Measurements from ENCODE around the gene GPR171.

The GPR171 gene

GRCh38 chr3:151225040-151225975, 22.3 kb upstream of the GPR171 start:
- no peak overlapping the region for H3K4me3 ChIP-seq (ENCODE audit: low read length)
- no peak for TF ChIP-seq CTCF (conservative IDR thresholded peaks at IDR 0.05; ENCODE audit: low read length)
- no peak for DNase-seq (ENCODE audit: low read depth)

- TF ChIP-seq CTCF (conservative IDR thresholded peaks at IDR 0.05; ENCODE audit: low read length), result no peak
- DNase-seq (ENCODE audit: low read depth), result no peak
- no peak overlapping the region for H3K4me3 ChIP-seq (ENCODE audit: low read length)
Observed at GRCh38 chr3:151224268-151224866, 21.4 kb upstream of the GPR171 start.

- TF ChIP-seq CTCF (conservative IDR thresholded peaks at IDR 0.05; ENCODE audit: low read length), result no peak
- peak; percentile 67 for DNase-seq (ENCODE audit: low read depth)
- H3K4me3 ChIP-seq (ENCODE audit: low read length), result no peak overlapping the region
Observed at GRCh38 chr3:151219056-151219455, 16.0 kb upstream of the GPR171 start.

GRCh38 chr3:151218136-151218535, 15.1 kb upstream of the GPR171 start:
- no peak for TF ChIP-seq CTCF (conservative IDR thresholded peaks at IDR 0.05; ENCODE audit: low read length)
- no peak for DNase-seq (ENCODE audit: low read depth)
- H3K4me3 ChIP-seq (ENCODE audit: low read length), result no peak overlapping the region

GRCh38 chr3:151216641-151217607, 13.9 kb upstream of the GPR171 start:
- H3K4me3 ChIP-seq (ENCODE audit: low read length), result no peak overlapping the region
- TF ChIP-seq CTCF (conservative IDR thresholded peaks at IDR 0.05; ENCODE audit: low read length), result no peak
- DNase-seq (ENCODE audit: low read depth), result peak; percentile 60

- H3K4me3 ChIP-seq (ENCODE audit: low read length), result no peak overlapping the region
- no peak for TF ChIP-seq CTCF (conservative IDR thresholded peaks at IDR 0.05; ENCODE audit: low read length)
- no peak for DNase-seq (ENCODE audit: low read depth)
Observed at GRCh38 chr3:151214459-151214858, 11.4 kb upstream of the GPR171 start.

All from AG10803 (cell line).